ENCODE data around the gene KCNAB1.
A peak's percentile ranks its signal among the peaks of the same experiment; 100 is the strongest.
"Not testable (repeated sequence)": the region's sequence is repeated elsewhere in the genome, so short reads cannot be mapped to it uniquely, and the experiment has no call there.

Gene KCNAB1

DNA sequence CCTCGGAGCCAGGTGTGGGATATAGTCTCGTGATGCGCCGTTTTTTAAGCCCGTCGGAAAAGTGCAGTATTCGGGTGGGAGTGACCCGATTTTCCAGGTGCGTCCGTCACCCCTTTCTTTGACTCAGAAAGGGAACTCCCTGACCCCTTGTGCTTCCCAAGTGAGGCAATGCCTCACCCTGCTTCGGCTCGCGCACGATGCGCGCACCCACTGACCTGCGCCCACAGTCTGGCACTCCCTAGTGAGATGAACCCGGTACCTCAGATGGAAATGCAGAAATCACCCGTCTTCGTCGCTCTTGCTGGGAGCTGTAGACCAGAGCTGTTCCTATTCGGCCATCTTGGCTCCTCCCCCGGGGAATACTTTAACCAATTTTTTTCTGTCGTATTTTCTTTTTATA lies 164.3 kb downstream of the KCNAB1 start:
- not testable (repeated sequence) for H2BK5ac ChIP-seq (ENCODE audit: low read depth, low read length, poor library complexity, severe bottlenecking); H3K4me2 ChIP-seq (ENCODE audit: low read length, poor library complexity, severe bottlenecking); H2BK12ac ChIP-seq (ENCODE audit: low read length in 2 of 2); DNase-seq; H2AFZ ChIP-seq (ENCODE audit: low read depth, low read length); H3K14ac ChIP-seq (ENCODE audit: low read length in 2 of 2); H2BK15ac ChIP-seq (ENCODE audit: low read depth, poor library complexity, severe bottlenecking); H3K18ac ChIP-seq (ENCODE audit: low read depth in 1 of 2, low read length in 2 of 2); H3K9ac ChIP-seq (ENCODE audit: low read length); H4K91ac ChIP-seq (ENCODE audit: low read length); H3K79me1 ChIP-seq (replicated peaks; ENCODE audit: low read length, poor library complexity, severe bottlenecking); H2AK5ac ChIP-seq (ENCODE audit: low read length, severe bottlenecking); H3K4ac ChIP-seq (ENCODE audit: low read depth in 1 of 2, low read length in 2 of 2); H3K4me3 ChIP-seq (ENCODE audit: insufficient read depth in 1 of 2, low read depth in 1 of 2, low read length in 2 of 2); H3K4me1 ChIP-seq (ENCODE audit: control insufficient read depth, insufficient read depth, low read depth, low read length); H4K8ac ChIP-seq (ENCODE audit: low read length); H3K27ac ChIP-seq (ENCODE audit: low read length, poor library complexity, severe bottlenecking); H3K23ac ChIP-seq (ENCODE audit: low read length in 2 of 2); H2BK120ac ChIP-seq (ENCODE audit: low read depth, low read length); H3K9me3 ChIP-seq (ENCODE audit: control insufficient read depth, low read length); H3K36me3 ChIP-seq (ENCODE audit: control insufficient read depth in 1 of 2, insufficient read depth in 2 of 2, low read depth in 1 of 2, low read length in 2 of 2)
- WGBS: 96% methylated on average over 23 of the region's 24 CpGs
- H3K27me3 ChIP-seq (ENCODE audit: control insufficient read depth in 1 of 2, insufficient read depth in 1 of 2, low read length in 2 of 2): peaks cover 9 to 22% of the 10 kb centered on the region in 2 experiments

DNA sequence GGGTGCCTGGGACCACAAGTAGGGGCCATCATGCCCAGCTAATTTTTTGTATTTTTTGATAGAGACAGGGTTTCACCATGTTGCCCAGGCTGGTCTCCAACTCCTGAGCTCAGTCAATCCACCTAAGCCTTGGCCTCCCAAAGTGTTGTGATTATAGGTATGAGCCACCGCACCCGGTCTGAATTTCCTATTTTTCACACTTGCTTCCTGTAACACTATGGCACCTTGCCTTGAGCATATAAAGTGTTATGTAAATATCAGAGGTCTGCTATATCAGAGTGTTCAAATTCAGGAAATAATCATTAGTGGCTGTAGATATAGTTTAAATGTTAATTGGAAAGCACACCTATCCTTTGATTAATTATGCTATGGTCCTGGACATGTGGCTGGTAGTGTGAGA lies 165.2 kb downstream of the KCNAB1 start:
- no peaks in the 10 kb centered on the region for H3K4me1 ChIP-seq (ENCODE audit: control insufficient read depth, insufficient read depth, low read depth, low read length)
- H4K91ac ChIP-seq (ENCODE audit: low read length): no peak overlapping the region
- H3K14ac ChIP-seq (ENCODE audit: low read length in 2 of 2): no peak overlapping the region
- no peak overlapping the region for H2AK5ac ChIP-seq (ENCODE audit: low read length, severe bottlenecking)
- H3K23ac ChIP-seq (ENCODE audit: low read length in 2 of 2): no peak overlapping the region
- no peak overlapping the region for H3K27ac ChIP-seq (ENCODE audit: low read length, poor library complexity, severe bottlenecking)
- DNase-seq: no peak
- H3K27me3 ChIP-seq (ENCODE audit: control insufficient read depth in 1 of 2, insufficient read depth in 1 of 2, low read length in 2 of 2): peaks cover 19 to 32% of the 10 kb centered on the region in 2 experiments
- no peak overlapping the region for H2AFZ ChIP-seq (ENCODE audit: low read depth, low read length)
- no peak overlapping the region for H3K4ac ChIP-seq (ENCODE audit: low read depth in 1 of 2, low read length in 2 of 2)
- H4K8ac ChIP-seq (ENCODE audit: low read length): no peak overlapping the region
- no peak overlapping the region for H2BK15ac ChIP-seq (ENCODE audit: low read depth, poor library complexity, severe bottlenecking)
- no peak overlapping the region for H3K18ac ChIP-seq (ENCODE audit: low read depth in 1 of 2, low read length in 2 of 2)
- no peak overlapping the region for H2BK5ac ChIP-seq (ENCODE audit: low read depth, low read length, poor library complexity, severe bottlenecking)
- H3K9me3 ChIP-seq (ENCODE audit: control insufficient read depth, low read length): no peaks in the 10 kb centered on the region
- no peak overlapping the region for H2BK12ac ChIP-seq (ENCODE audit: low read length in 2 of 2)
- no peak overlapping the region for H2BK120ac ChIP-seq (ENCODE audit: low read depth, low read length)
- H3K36me3 ChIP-seq (ENCODE audit: control insufficient read depth in 1 of 2, insufficient read depth in 2 of 2, low read depth in 1 of 2, low read length in 2 of 2): no peaks in the 10 kb centered on the region
- no CpG with 5 or more reads among the region's 2 CpGs for WGBS
- no peak overlapping the region for H3K4me3 ChIP-seq (ENCODE audit: insufficient read depth in 1 of 2, low read depth in 1 of 2, low read length in 2 of 2)
- H3K79me1 ChIP-seq (replicated peaks; ENCODE audit: low read length, poor library complexity, severe bottlenecking): no peaks in the 10 kb centered on the region
- H3K9ac ChIP-seq (ENCODE audit: low read length): no peak overlapping the region
- no peak overlapping the region for H3K4me2 ChIP-seq (ENCODE audit: low read length, poor library complexity, severe bottlenecking)

DNA sequence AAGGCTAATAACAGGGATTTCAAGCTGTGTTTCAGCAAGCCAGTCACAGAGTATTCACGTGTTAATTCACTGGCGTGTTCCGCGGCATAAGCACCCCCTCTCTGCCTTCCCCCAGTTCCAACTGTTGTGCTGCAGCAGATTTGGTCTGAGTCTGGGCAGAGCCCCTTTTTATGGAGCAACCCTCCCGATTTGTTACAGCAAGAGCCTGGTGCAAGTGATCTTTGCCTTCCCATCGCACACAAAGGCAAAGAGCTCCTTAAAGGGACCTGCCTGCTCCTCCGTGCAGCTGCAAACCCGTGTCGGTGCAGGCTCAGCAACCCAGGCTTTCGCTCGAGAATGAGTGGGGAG lies 170.5 kb downstream of the KCNAB1 start:
- Histone ChIP-seq H3K79me1 (replicated peaks; ENCODE audit: low read length, poor library complexity, severe bottlenecking) (no peaks in the 10 kb centered on the region), H2BK12ac (ENCODE audit: low read length in 2 of 2) (no peak overlapping the region), H2BK5ac (ENCODE audit: low read depth, low read length, poor library complexity, severe bottlenecking) (no peak overlapping the region), H3K36me3 (ENCODE audit: control insufficient read depth in 1 of 2, insufficient read depth in 2 of 2, low read depth in 1 of 2, low read length in 2 of 2) (no peaks in the 10 kb centered on the region), H3K23ac (ENCODE audit: low read length in 2 of 2) (no peak overlapping the region), H2AFZ (ENCODE audit: low read depth, low read length) (no peak overlapping the region), H3K9ac (ENCODE audit: low read length) (peak overlapping the region; percentile 30), H3K18ac (ENCODE audit: low read depth in 1 of 2, low read length in 2 of 2) (no peak overlapping the region), H4K91ac (ENCODE audit: low read length) (no peak overlapping the region), H2AK5ac (ENCODE audit: low read length, severe bottlenecking) (no peak overlapping the region), H3K4me1 (ENCODE audit: control insufficient read depth, insufficient read depth, low read depth, low read length) (peaks cover 9% of the 10 kb centered on the region), H3K14ac (ENCODE audit: low read length in 2 of 2) (no peak overlapping the region), H3K4ac (ENCODE audit: low read depth in 1 of 2, low read length in 2 of 2) (no peak overlapping the region), H2BK120ac (ENCODE audit: low read depth, low read length) (no peak overlapping the region), H2BK15ac (ENCODE audit: low read depth, poor library complexity, severe bottlenecking) (no peak overlapping the region), H3K9me3 (ENCODE audit: control insufficient read depth, low read length) (no peaks in the 10 kb centered on the region), H3K27me3 (ENCODE audit: control insufficient read depth in 1 of 2, insufficient read depth in 1 of 2, low read length in 2 of 2) (peaks cover 49 to 62% of the 10 kb centered on the region in 2 experiments), H3K4me2 (ENCODE audit: low read length, poor library complexity, severe bottlenecking) (no peak overlapping the region), H3K4me3 (ENCODE audit: insufficient read depth in 1 of 2, low read depth in 1 of 2, low read length in 2 of 2) (peak overlapping the region in 1 of 2 experiments; percentile 75), H3K27ac (ENCODE audit: low read length, poor library complexity, severe bottlenecking) (no peak overlapping the region), H4K8ac (ENCODE audit: low read length) (no peak overlapping the region)
- WGBS: 7% methylated on average over 11 of the region's 11 CpGs
- DNase-seq: no peak

DNA sequence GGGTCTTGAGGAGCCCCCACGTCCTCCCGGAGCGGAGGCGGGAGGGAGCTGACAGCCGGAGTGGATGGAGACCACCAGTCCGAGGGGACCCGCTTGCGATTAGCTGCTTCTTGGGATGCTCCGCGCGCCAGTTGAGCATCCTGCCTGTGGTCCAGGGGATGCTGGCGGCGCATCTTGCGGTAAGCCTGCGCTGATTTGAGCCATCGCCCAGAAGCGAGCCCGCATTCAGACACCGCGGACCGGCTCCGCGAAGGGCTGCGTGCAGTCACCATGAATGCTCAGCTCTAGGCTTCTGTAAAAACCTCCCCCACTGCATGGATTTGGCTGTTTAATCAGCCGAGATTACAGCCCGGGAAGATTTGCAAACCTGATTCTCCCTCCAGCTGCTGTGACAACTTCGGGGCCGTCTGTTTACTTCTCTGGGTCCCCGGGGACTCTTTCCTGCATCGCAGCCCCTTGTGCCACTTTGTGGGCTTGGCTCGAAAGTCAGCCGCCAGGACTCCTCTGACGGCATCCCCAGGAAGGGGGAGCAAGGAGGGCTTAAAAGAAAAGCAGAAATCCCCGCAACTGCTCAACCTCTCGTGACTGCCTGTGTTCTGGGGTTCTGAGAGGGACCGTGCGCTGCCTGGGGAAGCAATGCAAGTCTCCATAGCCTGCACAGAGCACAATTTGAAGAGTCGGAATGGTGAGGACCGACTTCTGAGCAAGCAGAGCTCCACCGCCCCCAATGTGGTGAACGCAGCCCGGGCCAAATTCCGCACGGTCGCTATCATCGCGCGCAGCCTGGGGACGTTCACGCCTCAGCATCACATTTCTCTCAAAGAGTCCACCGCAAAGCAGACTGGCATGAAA lies 171.1 kb downstream of the KCNAB1 start:
- H3K27ac ChIP-seq (ENCODE audit: low read length, poor library complexity, severe bottlenecking): no peak overlapping the region

More for the DNA sequence above, 171.1 kb downstream of the KCNAB1 start:
- Histone ChIP-seq H2BK12ac (ENCODE audit: low read length in 2 of 2) (no peak overlapping the region), H3K23ac (ENCODE audit: low read length in 2 of 2) (peak overlapping the region in 1 of 2 experiments; percentile 34), H2BK120ac (ENCODE audit: low read depth, low read length) (no peak overlapping the region), H2BK5ac (ENCODE audit: low read depth, low read length, poor library complexity, severe bottlenecking) (no peak overlapping the region), H3K36me3 (ENCODE audit: control insufficient read depth in 1 of 2, insufficient read depth in 2 of 2, low read depth in 1 of 2, low read length in 2 of 2) (no peaks in the 10 kb centered on the region), H2AFZ (ENCODE audit: low read depth, low read length) (no peak overlapping the region), H2AK5ac (ENCODE audit: low read length, severe bottlenecking) (no peak overlapping the region), H4K91ac (ENCODE audit: low read length) (peak overlapping the region; percentile 27), H3K18ac (ENCODE audit: low read depth in 1 of 2, low read length in 2 of 2) (no peak overlapping the region), H3K9ac (ENCODE audit: low read length) (peak overlapping the region; percentile 30), H3K79me1 (replicated peaks; ENCODE audit: low read length, poor library complexity, severe bottlenecking) (no peaks in the 10 kb centered on the region), H3K14ac (ENCODE audit: low read length in 2 of 2) (no peak overlapping the region), H3K4me2 (ENCODE audit: low read length, poor library complexity, severe bottlenecking) (peak overlapping the region; percentile 41), H3K4me3 (ENCODE audit: insufficient read depth in 1 of 2, low read depth in 1 of 2, low read length in 2 of 2) (peak overlapping the region; percentile 32 to 75), H3K4me1 (ENCODE audit: control insufficient read depth, insufficient read depth, low read depth, low read length) (peaks cover 9% of the 10 kb centered on the region), H3K27me3 (ENCODE audit: control insufficient read depth in 1 of 2, insufficient read depth in 1 of 2, low read length in 2 of 2) (peaks cover 49 to 62% of the 10 kb centered on the region in 2 experiments), H3K9me3 (ENCODE audit: control insufficient read depth, low read length) (no peaks in the 10 kb centered on the region), H3K4ac (ENCODE audit: low read depth in 1 of 2, low read length in 2 of 2) (no peak overlapping the region), H2BK15ac (ENCODE audit: low read depth, poor library complexity, severe bottlenecking) (no peak overlapping the region), H4K8ac (ENCODE audit: low read length) (no peak overlapping the region)
- WGBS: 13% methylated on average over 51 of the region's 51 CpGs
- DNase-seq: peak; percentile 37
